ENCODE results near the gene ARRDC1.

- no peak for TF ChIP-seq YY1 (IDR thresholded peaks at IDR 0.05; ENCODE audit: borderline replicate concordance in 1 of 3, control insufficient read depth in 1 of 3, extremely low read depth in 1 of 3, insufficient read depth in 3 of 3, insufficient read length in 1 of 3, insufficient replicate concordance in 2 of 3, low read depth in 1 of 3, low read length in 2 of 3)
- TF ChIP-seq CTCF (IDR thresholded peaks at IDR 0.05 in 2 of 3, conservative IDR thresholded peaks at IDR 0.05 in 1 of 3; ENCODE audit: insufficient read depth in 2 of 3, low read depth in 1 of 3, low read length in 3 of 3) = no peak
- TF ChIP-seq CBFB (CRISPR knock-in tag; IDR thresholded peaks at IDR 0.05) = no peak
- TF ChIP-seq FOXA1 (IDR thresholded peaks at IDR 0.05; ENCODE audit: borderline replicate concordance) = no peak
- no peak for TF ChIP-seq LARP7 (IDR thresholded peaks at IDR 0.05)
These were observed 15.1 kb downstream of the ARRDC1 start for GRCh38 chr9:137620581-137620980.

Data from K562 (cell line).